ENCODE measurements around the gene SLC6A15. TPM values are rescaled to one million over a fixed set of nuclear protein-coding genes. Genes with fewer than 3 reads are reported as not detected.

Gene SLC6A15
- total and polyA plus RNA-seq, 11 donors, result not detected

Other genes with a start within 250 kb of the SLC6A15 start
- under 1 TPM in 2 of 9 donors, not detected in 7; 0.39 to 0.47 TPM for gene TSPAN19, start 123.5 kb upstream of the SLC6A15 start, total RNA-seq
- gene TSPAN19, start 123.5 kb upstream of the SLC6A15 start, polyA plus RNA-seq, result under 1 TPM in 1 of 2 donors, not detected in 1; 0.11 TPM
- under 1 TPM in 7 of 9 donors, not detected in 2; 0.04 to 0.72 (median 0.48) TPM for gene LRRIQ1, start 123.6 kb upstream of the SLC6A15 start, total RNA-seq
- under 1 TPM in 1 of 2 donors, not detected in 1; 0.26 TPM for gene LRRIQ1, start 123.6 kb upstream of the SLC6A15 start, polyA plus RNA-seq

Measured in heart left ventricle (tissue), 11 donors.